ENCODE measurements around the gene GPN1. TPM values are rescaled to one million over a fixed set of nuclear protein-coding genes. Genes with fewer than 3 reads are reported as not detected.

GPN1 gene
- total RNA-seq, 1 experiment from 2014 or later, result 35.9 TPM

Other genes starting within 250 kb of the GPN1 start
- gene ZNF513, start 248.3 kb upstream of the GPN1 start, total RNA-seq (2021), result 23.6 to 27.4 TPM (median 24.5 TPM) in 3 replicates
- gene PPM1G, start 219.5 kb upstream of the GPN1 start, total RNA-seq (2021), result 140 to 193 TPM (median 147 TPM) in 3 replicates
- gene NRBP1, start 200.4 kb upstream of the GPN1 start, total RNA-seq (2021), result 108 to 110 TPM (median 108 TPM) in 3 replicates
- 41.9 to 50.0 TPM (median 49.2 TPM) in 3 replicates for gene KRTCAP3, start 186.7 kb upstream of the GPN1 start, total RNA-seq (2021)
- 19.8 to 25.3 TPM (median 22.7 TPM) in 3 replicates for gene IFT172, start 139.3 kb upstream of the GPN1 start, total RNA-seq (2021)
- gene FNDC4, start 133.8 kb upstream of the GPN1 start, total RNA-seq (2021), result 12.5 to 14.1 TPM (median 13.0 TPM) in 3 replicates
- 0.64 to 1.1 TPM (median 0.72 TPM) in 3 replicates for gene GCKR, start 132.2 kb upstream of the GPN1 start, total RNA-seq (2021)
- gene ZNF512, start 46.0 kb upstream of the GPN1 start, total RNA-seq (2021), result 31.1 to 34.2 TPM (median 33.2 TPM) in 3 replicates
- 1.9 to 2.9 TPM (median 2.0 TPM) in 3 replicates for gene CCDC121, start within 50 bp of the GPN1 start, total RNA-seq (2021)
- gene SUPT7L, start 34.6 kb downstream of the GPN1 start, total RNA-seq (2021), result 22.6 to 24.1 TPM (median 23.8 TPM) in 3 replicates
- gene SLC4A1AP, start 34.8 kb downstream of the GPN1 start, total RNA-seq (2021), result 17.8 to 20.1 TPM (median 19.3 TPM) in 3 replicates
- gene MRPL33, start 142.7 kb downstream of the GPN1 start, total RNA-seq (2021), result 52.5 to 60.6 TPM (median 58.3 TPM) in 3 replicates